Measurements from ENCODE around the gene STMND1.

The STMND1 gene

GRCh38 chr6:17101422-17102257 lies at the start of gene STMND1:
Gene STMND1, plus strand, starts transcription at chr6:17102050. Its CDS starts 208 bp downstream, at chr6:17102258.
- peak; percentile 32 for DNase-seq (ENCODE audit: low read depth, low spot score)
- TF ChIP-seq, protein P1, sequence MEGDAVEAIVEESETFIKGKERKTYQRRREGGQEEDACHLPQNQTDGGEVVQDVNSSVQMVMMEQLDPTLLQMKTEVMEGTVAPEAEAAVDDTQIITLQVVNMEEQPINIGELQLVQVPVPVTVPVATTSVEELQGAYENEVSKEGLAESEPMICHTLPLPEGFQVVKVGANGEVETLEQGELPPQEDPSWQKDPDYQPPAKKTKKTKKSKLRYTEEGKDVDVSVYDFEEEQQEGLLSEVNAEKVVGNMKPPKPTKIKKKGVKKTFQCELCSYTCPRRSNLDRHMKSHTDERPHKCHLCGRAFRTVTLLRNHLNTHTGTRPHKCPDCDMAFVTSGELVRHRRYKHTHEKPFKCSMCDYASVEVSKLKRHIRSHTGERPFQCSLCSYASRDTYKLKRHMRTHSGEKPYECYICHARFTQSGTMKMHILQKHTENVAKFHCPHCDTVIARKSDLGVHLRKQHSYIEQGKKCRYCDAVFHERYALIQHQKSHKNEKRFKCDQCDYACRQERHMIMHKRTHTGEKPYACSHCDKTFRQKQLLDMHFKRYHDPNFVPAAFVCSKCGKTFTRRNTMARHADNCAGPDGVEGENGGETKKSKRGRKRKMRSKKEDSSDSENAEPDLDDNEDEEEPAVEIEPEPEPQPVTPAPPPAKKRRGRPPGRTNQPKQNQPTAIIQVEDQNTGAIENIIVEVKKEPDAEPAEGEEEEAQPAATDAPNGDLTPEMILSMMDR (IDR thresholded peaks at IDR 0.05; ENCODE audit: low read depth, low read length), result no peak
- in situ Hi-C loops (cut with HindIII; ENCODE audit: low sequenced_read_pairs), result no loop called here
- peak within 1 kb of the TSS; percentile 31 for H3K4me3 ChIP-seq (ENCODE audit: low read depth, low read length)

DNA sequence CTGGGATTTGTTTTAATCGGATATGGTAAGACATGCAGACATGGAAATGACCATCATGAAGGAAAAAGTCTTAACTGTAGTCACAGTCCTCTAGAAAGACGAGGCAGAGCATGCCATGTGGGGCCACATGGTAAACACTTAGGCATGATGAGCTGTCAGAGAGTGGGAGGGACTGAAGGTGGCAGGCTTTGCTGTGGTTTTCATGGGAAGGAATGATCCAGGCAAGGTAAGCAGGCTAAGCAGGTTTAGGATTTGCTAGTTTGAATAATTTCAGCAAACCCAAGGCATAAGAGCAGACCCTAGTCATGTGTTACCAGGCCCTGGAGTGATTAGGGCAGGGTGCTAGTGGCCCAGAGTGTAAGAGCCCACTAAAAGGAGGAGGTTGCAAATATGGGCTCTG lies 47.2 kb upstream of the STMND1 start:
- H3K4me3 ChIP-seq (ENCODE audit: low read depth, low read length), result no peak overlapping the region
- no peak for DNase-seq (ENCODE audit: low read depth, low spot score)
- TF ChIP-seq, protein P1 (IDR thresholded peaks at IDR 0.05; ENCODE audit: low read depth, low read length), result no peak
- in situ Hi-C loops (cut with HindIII; ENCODE audit: low sequenced_read_pairs), result no loop called here

DNA sequence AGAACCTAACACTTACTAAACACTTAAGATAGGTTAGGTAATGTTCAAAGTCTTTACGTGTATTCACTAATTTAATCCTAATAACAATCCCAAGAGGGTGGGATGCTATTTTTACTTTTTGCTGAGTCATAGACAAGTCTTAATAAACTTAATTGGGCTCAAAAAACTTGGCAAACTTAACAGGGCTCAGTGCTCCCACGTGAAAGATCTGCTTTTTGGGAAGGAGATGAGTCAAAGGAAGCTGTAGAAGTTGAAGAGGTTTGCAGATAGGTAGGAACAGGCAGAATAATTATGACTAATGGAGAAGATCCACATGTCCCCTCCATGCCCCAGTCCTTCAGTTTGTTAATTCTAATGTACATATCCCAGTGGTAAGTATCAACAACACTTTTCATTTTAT lies 44.5 kb upstream of the STMND1 start:
- no peak for DNase-seq (ENCODE audit: low read depth, low spot score)
- in situ Hi-C loops (cut with HindIII; ENCODE audit: low sequenced_read_pairs), result no loop called here

GRCh38 chr6:17058550-17058949 lies 43.3 kb upstream of the STMND1 start:
- DNase-seq (ENCODE audit: low read depth, low spot score), result no peak
- H3K4me3 ChIP-seq (ENCODE audit: low read depth, low read length), result no peak overlapping the region
- in situ Hi-C loops (cut with HindIII; ENCODE audit: low sequenced_read_pairs), result no loop called here
- TF ChIP-seq, protein P1 (IDR thresholded peaks at IDR 0.05; ENCODE audit: low read depth, low read length), result no peak

More for the DNA sequence above, 44.5 kb upstream of the STMND1 start:
- TF ChIP-seq, protein P1 (IDR thresholded peaks at IDR 0.05; ENCODE audit: low read depth, low read length), result no peak
- H3K4me3 ChIP-seq (ENCODE audit: low read depth, low read length), result no peak overlapping the region

GRCh38 chr6:17059022-17059421 lies 42.8 kb upstream of the STMND1 start:
- in situ Hi-C loops (cut with HindIII; ENCODE audit: low sequenced_read_pairs), result no loop called here
- no peak overlapping the region for H3K4me3 ChIP-seq (ENCODE audit: low read depth, low read length)
- TF ChIP-seq, protein P1 (IDR thresholded peaks at IDR 0.05; ENCODE audit: low read depth, low read length), result no peak
- no peak for DNase-seq (ENCODE audit: low read depth, low spot score)

DNA sequence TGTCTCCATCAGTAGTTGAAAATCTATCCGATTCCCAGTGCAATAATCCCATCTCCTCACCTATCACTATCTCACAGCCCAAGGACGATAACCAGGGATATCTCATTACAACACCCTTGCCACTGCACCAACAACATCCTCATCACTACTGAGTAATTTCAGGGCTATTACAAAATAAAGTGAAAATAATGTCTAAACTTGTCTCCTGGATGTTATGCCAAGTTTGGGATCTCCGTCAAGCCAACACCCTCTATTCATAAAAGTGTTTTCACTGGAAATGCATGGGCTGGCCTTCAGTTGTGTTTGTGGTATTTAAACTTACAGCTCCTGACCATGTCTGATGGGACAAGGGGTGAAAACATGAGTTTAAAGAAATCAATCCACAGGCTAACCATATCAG lies 42.0 kb upstream of the STMND1 start:
- in situ Hi-C loops (cut with HindIII; ENCODE audit: low sequenced_read_pairs), result no loop called here

More for the DNA sequence above, 42.0 kb upstream of the STMND1 start:
- TF ChIP-seq, protein P1 (IDR thresholded peaks at IDR 0.05; ENCODE audit: low read depth, low read length), result no peak
- DNase-seq (ENCODE audit: low read depth, low spot score), result no peak
- no peak overlapping the region for H3K4me3 ChIP-seq (ENCODE audit: low read depth, low read length)

Data from astrocyte of the spinal cord (primary cell).